Activated naive CD4-positive, alpha-beta T cell treated with anti-CD3 and anti-CD28 coated beads, Interleukin-2, amount 10 ng/mL, durations not matched to agents 7 days and 5 days (primary cell): Measurements from ENCODE around the gene CCL7.

ENCODE experiments used
- CTCF ChIA-PET: fragments of 350-600 bp; sonication (Branson Sonifier 250); formaldehyde crosslinking; loops from one replicate; lab custom pipeline; 2021; ENCODE audit warnings: antibody characterized with exemption; lab: Charles Lee
- DNase-seq: peaks from one replicate; pipeline ENCODE4 v3.0.0-alpha.2; 2020
- H3K27ac Mint-ChIP-seq: one replicate; pipeline ENCODE4 v1.8.0; 2021; ENCODE audit warnings: mild to moderate bottlenecking, moderate library complexity, mixed read lengths
- H3K27me3 Mint-ChIP-seq: one replicate; pipeline ENCODE4 v1.8.0; 2021; ENCODE audit warnings: mild to moderate bottlenecking, mixed read lengths
- H3K36me3 Mint-ChIP-seq: one replicate; pipeline ENCODE4 v1.8.0; 2021; ENCODE audit warnings: mixed read lengths
- H3K4me1 Mint-ChIP-seq: one replicate; pipeline ENCODE4 v1.8.0; 2021; ENCODE audit warnings: mixed read lengths
- H3K4me3 Mint-ChIP-seq: one replicate; pipeline ENCODE4 v1.8.0; 2021; ENCODE audit warnings: mild to moderate bottlenecking, moderate library complexity, mixed read lengths
- H3K9me3 Mint-ChIP-seq: one replicate; pipeline ENCODE4 v1.8.0; 2021; ENCODE audit warnings: mixed read lengths

The CCL7 gene

DNA sequence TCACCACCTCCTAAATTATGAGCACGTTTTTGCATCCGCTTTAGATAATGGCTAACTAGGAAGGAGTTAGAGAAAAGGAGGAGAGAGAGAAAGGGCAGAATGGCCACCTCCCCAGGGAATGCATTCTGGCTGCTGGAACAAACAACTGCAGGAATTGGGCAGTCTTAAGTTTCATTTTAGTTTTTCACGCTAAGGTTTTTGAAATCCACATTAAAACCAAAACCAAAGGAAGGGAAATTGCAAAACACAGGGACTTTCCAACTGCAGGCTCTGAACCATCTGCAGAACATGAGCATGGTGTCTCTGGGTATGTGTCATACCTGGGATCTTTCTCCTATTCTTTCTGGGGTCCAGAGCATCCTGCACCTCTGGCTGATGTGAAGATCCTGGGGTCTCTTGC lies 37.1 kb downstream of the CCL7 start:
- H3K4me1 Mint-ChIP-seq, result no peaks in the 10 kb centered on the region
- CTCF ChIA-PET, result interaction anchor here (0.7 to 1.3 kb wide), 3 partner anchors 22 to 55 kb away, joined by 3 to 4 read pairs (median 3); partner anchors contain the start of gene CCL11
- H3K4me3 Mint-ChIP-seq, result no peak overlapping the region
- no peaks in the 10 kb centered on the region for H3K9me3 Mint-ChIP-seq
- no peaks in the 10 kb centered on the region for H3K36me3 Mint-ChIP-seq
- DNase-seq, result no peak
- H3K27me3 Mint-ChIP-seq, result peaks cover 12% of the 10 kb centered on the region
- no peak overlapping the region for H3K27ac Mint-ChIP-seq

DNA sequence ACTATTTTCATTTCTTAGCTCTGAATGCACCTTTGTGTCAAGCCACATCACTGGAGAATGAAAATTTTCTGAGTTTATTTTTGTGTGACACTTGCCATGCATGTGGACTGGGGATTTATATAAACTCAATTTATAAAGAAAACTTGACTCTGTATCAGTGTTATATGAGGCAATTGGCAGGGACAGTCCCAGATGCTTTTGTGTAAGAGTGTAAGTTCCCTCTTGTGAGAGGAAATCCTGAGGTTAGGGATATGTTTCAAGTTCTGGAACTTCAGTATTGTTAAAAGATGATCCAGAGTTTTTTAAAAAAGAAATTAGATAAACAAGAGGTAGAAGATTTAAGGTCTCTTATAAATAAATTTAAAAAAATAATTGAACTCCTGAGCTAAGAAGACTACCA lies 38.4 kb downstream of the CCL7 start:
- no peaks in the 10 kb centered on the region for H3K9me3 Mint-ChIP-seq
- H3K27me3 Mint-ChIP-seq, result peaks cover 18% of the 10 kb centered on the region
- no peaks in the 10 kb centered on the region for H3K36me3 Mint-ChIP-seq
- no peak overlapping the region for H3K27ac Mint-ChIP-seq
- no peak overlapping the region for H3K4me3 Mint-ChIP-seq
- no peaks in the 10 kb centered on the region for H3K4me1 Mint-ChIP-seq
- DNase-seq, result no peak
- CTCF ChIA-PET, result interaction anchor here (0.9 to 1.0 kb wide), 2 partner anchors 9 to 53 kb away, joined by 3 read pairs; no protein-coding TSS in a partner anchor

DNA sequence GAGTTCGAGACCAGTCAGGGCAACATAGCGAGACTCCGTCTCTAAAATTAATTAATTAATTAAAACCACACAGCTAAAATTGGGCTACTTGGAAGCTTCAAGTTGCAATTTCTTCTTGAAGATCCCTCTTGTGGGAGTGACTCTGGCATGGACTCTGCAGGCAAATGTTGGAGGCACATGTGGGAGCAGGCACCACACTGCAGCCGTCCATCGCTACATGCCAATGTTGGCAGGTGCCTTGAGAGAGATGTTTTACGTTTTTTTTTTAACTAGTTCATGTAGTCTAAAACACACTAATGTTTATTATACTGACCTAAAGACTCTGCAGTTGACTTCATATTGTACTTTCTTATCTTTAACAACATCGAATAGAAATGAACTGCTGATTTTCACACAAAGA lies 41.3 kb downstream of the CCL7 start:
- H3K4me3 Mint-ChIP-seq, result no peak overlapping the region
- DNase-seq, result no peak
- no peaks in the 10 kb centered on the region for H3K9me3 Mint-ChIP-seq
- peaks cover 19% of the 10 kb centered on the region for H3K27me3 Mint-ChIP-seq
- CTCF ChIA-PET, result interaction anchor here (2.1 kb wide), 1 partner anchor 111 kb away, joined by 7 read pairs; no protein-coding TSS in a partner anchor
- no peaks in the 10 kb centered on the region for H3K4me1 Mint-ChIP-seq
- no peak overlapping the region for H3K27ac Mint-ChIP-seq
- no peaks in the 10 kb centered on the region for H3K36me3 Mint-ChIP-seq

DNA sequence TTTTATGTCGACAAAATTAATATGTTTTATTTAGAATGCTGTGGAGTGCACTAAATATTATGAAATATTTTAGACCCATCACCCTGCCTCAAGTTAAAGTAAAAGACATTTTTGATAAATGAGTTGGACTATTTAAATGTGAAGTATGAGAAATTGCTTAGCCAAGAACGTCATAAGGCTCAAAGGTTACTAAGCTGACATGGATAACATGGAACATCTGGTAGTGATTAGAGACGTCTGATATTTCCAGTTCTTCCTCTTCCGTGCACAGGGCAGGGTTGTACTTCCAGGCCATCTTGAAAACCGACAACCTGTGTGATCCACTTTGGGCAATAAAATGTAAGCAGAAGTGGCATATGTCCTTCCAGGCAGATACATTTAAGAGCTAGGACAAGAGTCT lies 42.1 kb downstream of the CCL7 start:
- Mint-ChIP-seq H3K4me3 (no peak overlapping the region), H3K27ac (no peak overlapping the region)
- no peak for DNase-seq

DNA sequence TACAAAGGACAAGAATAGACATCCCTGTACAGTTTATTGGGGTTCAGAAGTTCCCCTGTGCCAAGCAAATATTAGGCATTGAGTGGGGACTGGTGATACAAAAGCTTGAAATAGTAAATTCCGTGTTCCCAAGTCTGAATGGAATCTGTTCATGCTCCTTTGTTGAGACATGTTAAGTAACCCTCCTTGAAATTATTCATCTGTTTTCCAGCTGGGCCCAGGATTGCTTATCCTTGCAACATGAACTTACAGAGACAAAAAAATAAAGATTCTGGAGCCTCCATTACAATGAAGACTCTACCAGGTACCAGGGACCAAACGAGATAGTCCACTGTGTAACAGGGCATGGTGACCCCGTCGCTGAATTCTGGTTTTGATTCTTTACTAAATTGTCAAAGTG lies 43.1 kb downstream of the CCL7 start:
- peaks cover 19% of the 10 kb centered on the region for H3K27me3 Mint-ChIP-seq
- H3K36me3 Mint-ChIP-seq, result no peaks in the 10 kb centered on the region
- DNase-seq, result no peak
- CTCF ChIA-PET, result interaction anchor here (2.1 kb wide), 1 partner anchor 113 kb away, joined by 7 read pairs; no protein-coding TSS in a partner anchor
- H3K9me3 Mint-ChIP-seq, result no peaks in the 10 kb centered on the region
- no peak overlapping the region for H3K4me3 Mint-ChIP-seq
- H3K4me1 Mint-ChIP-seq, result no peaks in the 10 kb centered on the region
- no peak overlapping the region for H3K27ac Mint-ChIP-seq

More for the DNA sequence above, 42.1 kb downstream of the CCL7 start:
- CTCF ChIA-PET, result interaction anchor here (2.1 kb wide), 1 partner anchor 111 kb away, joined by 7 read pairs; no protein-coding TSS in a partner anchor
- H3K9me3 Mint-ChIP-seq, result no peaks in the 10 kb centered on the region
- H3K36me3 Mint-ChIP-seq, result no peaks in the 10 kb centered on the region
- H3K27me3 Mint-ChIP-seq, result peaks cover 19% of the 10 kb centered on the region
- no peaks in the 10 kb centered on the region for H3K4me1 Mint-ChIP-seq

DNA sequence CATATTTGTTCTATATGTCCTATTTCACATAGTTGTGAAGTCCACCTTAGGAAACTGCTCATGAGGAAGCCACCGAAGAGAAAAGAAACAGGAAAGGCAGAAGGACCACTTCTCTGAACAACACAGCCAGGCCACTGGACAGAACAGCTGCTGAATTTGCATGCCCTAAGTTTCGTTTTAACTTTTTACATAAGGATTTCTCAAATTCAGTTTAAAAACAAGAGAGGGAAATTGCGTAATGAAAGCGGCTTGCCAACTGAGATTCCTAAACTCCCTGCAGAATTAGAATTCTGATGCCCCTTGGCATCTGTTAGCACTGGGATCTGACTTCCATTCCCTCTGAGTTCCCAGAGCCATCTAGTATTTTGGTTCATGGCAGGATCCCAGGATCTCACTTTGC lies 44.3 kb downstream of the CCL7 start:
- Mint-ChIP-seq H3K4me1 (no peaks in the 10 kb centered on the region), H3K27ac (no peak overlapping the region), H3K36me3 (no peaks in the 10 kb centered on the region), H3K27me3 (peaks cover 17% of the 10 kb centered on the region), H3K4me3 (no peak overlapping the region), H3K9me3 (no peaks in the 10 kb centered on the region)
- no peak for DNase-seq
- CTCF ChIA-PET, result no interaction called here

DNA sequence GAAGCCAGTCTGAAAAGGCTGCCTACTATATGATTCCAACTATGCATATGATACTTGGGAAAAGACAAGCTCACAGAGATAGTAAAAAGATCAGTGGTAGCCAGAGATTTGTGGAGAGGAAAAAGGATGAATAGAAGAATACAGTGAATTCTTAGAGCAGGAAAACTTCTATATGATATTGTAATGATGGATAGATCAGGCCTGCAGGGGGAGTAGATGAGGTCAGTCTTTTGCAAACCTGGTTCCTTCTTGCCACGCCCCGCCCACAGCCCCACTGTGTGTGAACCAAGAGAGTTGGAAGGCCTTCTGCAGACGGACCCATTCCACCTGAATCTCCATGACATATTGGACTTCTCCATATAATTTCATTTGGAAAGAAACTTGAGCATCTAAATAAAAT lies 48.5 kb downstream of the CCL7 start:
- DNase-seq, result no peak
- no peaks in the 10 kb centered on the region for H3K36me3 Mint-ChIP-seq
- H3K4me3 Mint-ChIP-seq, result no peak overlapping the region
- CTCF ChIA-PET, result interaction anchor here (2.8 kb wide), 1 partner anchor 44 kb away, joined by 9 read pairs; no protein-coding TSS in a partner anchor
- peaks cover 5% of the 10 kb centered on the region for H3K27me3 Mint-ChIP-seq
- no peaks in the 10 kb centered on the region for H3K9me3 Mint-ChIP-seq
- H3K4me1 Mint-ChIP-seq, result no peaks in the 10 kb centered on the region
- H3K27ac Mint-ChIP-seq, result no peak overlapping the region

DNA sequence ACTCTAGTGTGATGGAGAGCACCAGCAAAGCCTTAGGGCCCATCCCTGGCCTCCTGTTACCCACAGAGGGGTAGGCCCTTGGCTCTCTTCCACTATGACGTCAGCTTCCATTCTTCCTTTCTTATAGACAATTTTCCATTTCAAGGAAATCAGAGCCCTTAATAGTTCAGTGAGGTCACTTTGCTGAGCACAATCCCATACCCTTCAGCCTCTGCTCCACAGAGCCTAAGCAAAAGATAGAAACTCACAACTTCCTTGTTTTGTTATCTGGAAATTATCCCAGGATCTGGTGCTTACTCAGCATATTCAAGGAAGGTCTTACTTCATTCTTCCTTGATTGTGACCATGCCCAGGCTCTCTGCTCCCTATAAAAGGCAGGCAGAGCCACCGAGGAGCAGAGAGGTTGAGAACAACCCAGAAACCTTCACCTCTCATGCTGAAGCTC lies 49.0 kb downstream of the CCL7 start, which contains the start of gene CCL8:
Gene CCL8, plus strand, starts transcription at position 397 of the 445 bp plus-strand sequence. CDS start 67 bp downstream, outside the sequence.
- CTCF ChIA-PET, result interaction anchor here (1.0 kb wide), 1 partner anchor 42 kb away, joined by 3 read pairs; no protein-coding TSS in a partner anchor
- Mint-ChIP-seq H3K27ac (no peak within 1 kb of the TSS), H3K36me3 (no peaks in the 10 kb centered on the region), H3K27me3 (peaks cover 4% of the 10 kb centered on the region), H3K4me3 (no peak within 1 kb of the TSS), H3K9me3 (no peaks in the 10 kb centered on the region), H3K4me1 (no peaks in the 10 kb centered on the region)
- DNase-seq, result no peak
